ENCODE data around the gene DHDH. TPM values are rescaled to one million over a fixed set of nuclear protein-coding genes. Genes with fewer than 3 reads are reported as not detected.
A peak's percentile ranks its signal among the peaks of the same experiment; 100 is the strongest.

The DHDH gene
- total and polyA plus RNA-seq, 2 of the 13 experiments (the other 11 are each of a cell fraction or from before 2014, with no cell fraction given), result 0.13 to 0.91 TPM

GRCh38 chr19:48962029-48962848 is 28.7 kb downstream of the DHDH start (continued):
- TF ChIP-seq CHCHD3 (CRISPR knock-in tag; IDR thresholded peaks at IDR 0.05) (no peak; the same call in 1 of the 2 replicates), ZNF546 (CRISPR knock-in tag; conservative IDR thresholded peaks at IDR 0.05) (no peak), NFATC3 (CRISPR knock-in tag; IDR thresholded peaks at IDR 0.05) (peak; percentile 68; the same call in 1 of the 2 replicates), TGIF2 (CRISPR knock-in tag; IDR thresholded peaks at IDR 0.05) (peak; percentile 51; the same call in 1 of the 2 replicates), NFIB (CRISPR knock-in tag; IDR thresholded peaks at IDR 0.05; ENCODE audit: borderline replicate concordance) (no peak), ZNF737 (CRISPR knock-in tag; IDR thresholded peaks at IDR 0.05; ENCODE audit: borderline replicate concordance) (no peak), ZNF672 (CRISPR knock-in tag; IDR thresholded peaks at IDR 0.05) (no peak; the same call in 1 of the 2 replicates), ZC3H13 (CRISPR knock-in tag; IDR thresholded peaks at IDR 0.05) (peak; percentile 98), ZNF34 (CRISPR knock-in tag; IDR thresholded peaks at IDR 0.05; ENCODE audit: borderline replicate concordance) (peak; percentile 36; the same call in 1 of the 2 replicates), AFF4 (CRISPR knock-in tag; IDR thresholded peaks at IDR 0.05) (peak; percentile 97), THAP7 (CRISPR knock-in tag; IDR thresholded peaks at IDR 0.05) (peak; percentile 67; the same call in 1 of the 2 replicates), LBX2 (CRISPR knock-in tag; IDR thresholded peaks at IDR 0.05; ENCODE audit: borderline replicate concordance) (no peak), HNF1B (CRISPR knock-in tag; IDR thresholded peaks at IDR 0.05) (peak; percentile 79), ZNF749 (CRISPR knock-in tag; IDR thresholded peaks at IDR 0.05; ENCODE audit: borderline replicate concordance) (peak; percentile 69; the same call in 1 of the 2 replicates), ZFP36L1 (CRISPR knock-in tag; IDR thresholded peaks at IDR 0.05) (peak; percentile 66; the same call in 1 of the 2 replicates), PHF5A (CRISPR knock-in tag; IDR thresholded peaks at IDR 0.05; ENCODE audit: low read depth, unreplicated experiment) (no peak), RXRA (CRISPR knock-in tag; IDR thresholded peaks at IDR 0.05) (peak; percentile 87), ZNF33A (CRISPR knock-in tag; IDR thresholded peaks at IDR 0.05; ENCODE audit: borderline replicate concordance) (no peak; the same call in 1 of the 2 replicates), SNAPC2 (CRISPR knock-in tag; IDR thresholded peaks at IDR 0.05) (no peak)
- TF ChIP-seq, protein P1, sequence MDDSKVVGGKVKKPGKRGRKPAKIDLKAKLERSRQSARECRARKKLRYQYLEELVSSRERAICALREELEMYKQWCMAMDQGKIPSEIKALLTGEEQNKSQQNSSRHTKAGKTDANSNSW (CRISPR knock-in tag; IDR thresholded peaks at IDR 0.05; ENCODE audit: borderline replicate concordance), result no peak; the same call in 1 of the 2 replicates
